Activated CD8-positive, alpha-beta T cell treated with anti-CD3 and anti-CD28 coated beads, Interleukin-2, amount 10 ng/mL, durations not matched to agents 7 days and 5 days (primary cell): ENCODE results near the gene DLL4. TPM values are rescaled to one million over a fixed set of nuclear protein-coding genes. Genes with fewer than 3 reads are reported as not detected.
A peak's percentile ranks its signal among the peaks of the same experiment; 100 is the strongest.

ENCODE experiments used
- ATAC-seq: fragments of 150-1000 bp; cut with Tn5 transposase; one replicate; pipeline ENCODE4 v1.10.0; 2021; ENCODE audit warnings: moderate library complexity
- CTCF ChIA-PET: fragments of 350-600 bp; sonication (Branson Sonifier 250); formaldehyde crosslinking; loops from one replicate; lab custom pipeline; 2021; ENCODE audit warnings: antibody characterized with exemption; lab: Charles Lee
- POLR2A ChIA-PET: fragments of 350-600 bp; sonication (Branson Sonifier 250); formaldehyde crosslinking; loops from one replicate; lab custom pipeline; 2021; ENCODE audit warnings: antibody characterized with exemption; lab: Charles Lee
- DNase-seq: peaks from one replicate; pipeline ENCODE4 v3.0.0-alpha.2; 2020
- H3K27ac Mint-ChIP-seq: one replicate; pipeline ENCODE4 v1.8.0; 2021; ENCODE audit warnings: mild to moderate bottlenecking, mixed read lengths
- H3K27me3 Mint-ChIP-seq: one replicate; pipeline ENCODE4 v1.8.0; 2021; ENCODE audit warnings: low read depth, mixed read lengths
- H3K36me3 Mint-ChIP-seq: one replicate; pipeline ENCODE4 v1.8.0; 2021; ENCODE audit warnings: low read depth, mixed read lengths
- H3K4me1 Mint-ChIP-seq: one replicate; pipeline ENCODE4 v1.8.0; 2021; ENCODE audit warnings: low read depth, mixed read lengths
- H3K4me3 Mint-ChIP-seq: one replicate; pipeline ENCODE4 v1.8.0; 2021; ENCODE audit warnings: mild to moderate bottlenecking, mixed read lengths
- H3K9me3 Mint-ChIP-seq: one replicate; pipeline ENCODE4 v1.8.0; 2022; ENCODE audit warnings: mixed read lengths; ENCODE audit not compliant: insufficient read depth
- total RNA-seq, 2 experiments: library from RNA; stranded (reverse); gene quantifications; one replicate each; pipeline ENCODE4 v1.2.3, GENCODE V29; 2021

The DLL4 gene
- total RNA-seq, 2 experiments from 2014 or later = not detected

DNA sequence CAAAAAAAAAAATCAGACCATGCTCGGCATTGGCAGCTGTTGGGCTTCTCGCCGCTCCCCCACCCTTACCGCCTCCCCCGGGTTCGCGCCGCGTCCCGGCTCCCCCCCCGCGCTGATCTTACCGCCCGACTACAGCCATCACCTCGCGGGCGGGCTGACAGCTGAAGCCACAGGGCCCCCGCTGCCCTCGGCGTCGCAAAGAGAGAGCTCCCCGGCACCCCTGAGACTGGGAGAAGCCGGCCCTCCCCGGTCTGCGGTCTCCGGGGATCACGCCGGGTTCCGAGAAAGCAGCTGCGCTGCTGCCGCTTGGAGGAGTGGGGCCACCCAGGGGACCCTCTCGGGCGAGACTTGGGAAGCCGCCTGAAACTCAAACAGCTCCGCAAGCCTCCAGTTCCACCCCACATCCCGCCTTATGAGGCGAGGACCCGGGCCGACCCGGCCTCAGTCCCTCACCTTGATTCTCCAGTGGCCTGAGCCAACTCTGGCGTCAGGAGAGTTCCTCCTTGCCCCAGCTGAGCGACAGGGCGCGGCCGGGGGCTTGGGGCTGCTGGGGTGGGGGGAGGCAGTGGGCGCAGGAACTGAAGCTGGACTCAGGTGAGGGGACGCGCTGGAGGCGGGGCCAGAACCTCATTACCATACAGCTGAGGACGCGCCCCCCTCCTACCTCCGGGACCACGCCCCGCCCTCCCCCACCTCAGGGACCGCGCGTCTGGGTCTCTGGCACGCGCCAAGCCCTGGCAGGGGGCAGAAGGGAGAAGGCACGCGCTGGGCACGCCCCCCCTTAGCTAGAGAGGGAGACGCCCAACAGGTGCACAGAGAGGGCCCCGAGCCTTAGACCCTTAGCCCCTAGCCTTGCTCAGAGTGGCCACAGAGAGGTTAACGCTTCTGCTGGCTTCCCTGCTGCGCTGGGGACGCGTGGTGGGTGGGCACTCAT lies 1.0 kb upstream of the DLL4 start:
- ATAC-seq (peak; percentile 11), DNase-seq (no peak)
- Mint-ChIP-seq H3K4me3 (peak overlapping the region; percentile 50), H3K27ac (no peak overlapping the region), H3K9me3 (no peaks in the 10 kb centered on the region), H3K27me3 (peaks cover 77% of the 10 kb centered on the region), H3K4me1 (peaks cover 57% of the 10 kb centered on the region), H3K36me3 (no peaks in the 10 kb centered on the region)
- ChIA-PET POLR2A (no interaction called here), CTCF (interaction anchor here (0.7 to 10.5 kb wide), 4 partner anchors 13 to 69 kb away, joined by 3 to 97 read pairs (median 40); no protein-coding TSS in a partner anchor)

DNA sequence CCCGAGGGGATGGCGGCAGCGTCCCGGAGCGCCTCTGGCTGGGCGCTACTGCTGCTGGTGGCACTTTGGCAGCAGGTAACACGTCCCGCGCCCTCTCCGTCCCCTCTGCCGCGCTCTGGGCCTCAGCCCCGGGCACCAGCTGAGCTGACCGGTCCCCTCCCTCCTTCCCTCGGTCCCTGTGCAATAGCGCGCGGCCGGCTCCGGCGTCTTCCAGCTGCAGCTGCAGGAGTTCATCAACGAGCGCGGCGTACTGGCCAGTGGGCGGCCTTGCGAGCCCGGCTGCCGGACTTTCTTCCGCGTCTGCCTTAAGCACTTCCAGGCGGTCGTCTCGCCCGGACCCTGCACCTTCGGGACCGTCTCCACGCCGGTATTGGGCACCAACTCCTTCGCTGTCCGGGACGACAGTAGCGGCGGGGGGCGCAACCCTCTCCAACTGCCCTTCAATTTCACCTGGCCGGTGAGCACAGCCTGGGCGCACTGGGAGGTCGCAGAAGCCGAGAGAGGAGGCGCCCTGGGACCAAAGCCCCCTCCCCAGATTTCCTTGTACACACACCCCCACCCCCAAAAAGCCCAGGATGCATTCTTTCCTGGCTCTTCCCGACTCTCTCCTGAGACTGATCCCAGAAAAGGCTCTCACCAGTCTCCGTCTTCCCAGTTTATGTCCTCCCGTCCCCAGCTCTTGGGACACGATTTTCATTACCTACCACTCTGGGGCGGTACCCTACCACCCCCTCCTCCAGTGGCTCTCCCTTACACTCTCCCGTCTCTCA lies 705 bp downstream of the DLL4 start:
- ChIA-PET CTCF (interaction anchor here (0.6 to 10.5 kb wide), 21 partner anchors 8 to 305 kb away, joined by 3 to 97 read pairs (median 6); partner anchors contain the start of gene CHAC1), POLR2A (no interaction called here)
- Mint-ChIP-seq H3K27ac (no peak overlapping the region), H3K36me3 (no peaks in the 10 kb centered on the region), H3K27me3 (peaks cover 70% of the 10 kb centered on the region), H3K4me3 (peak overlapping the region; percentile 22), H3K4me1 (peaks cover 57% of the 10 kb centered on the region), H3K9me3 (no peaks in the 10 kb centered on the region)
- ATAC-seq (peak; percentile 11), DNase-seq (no peak)

DNA sequence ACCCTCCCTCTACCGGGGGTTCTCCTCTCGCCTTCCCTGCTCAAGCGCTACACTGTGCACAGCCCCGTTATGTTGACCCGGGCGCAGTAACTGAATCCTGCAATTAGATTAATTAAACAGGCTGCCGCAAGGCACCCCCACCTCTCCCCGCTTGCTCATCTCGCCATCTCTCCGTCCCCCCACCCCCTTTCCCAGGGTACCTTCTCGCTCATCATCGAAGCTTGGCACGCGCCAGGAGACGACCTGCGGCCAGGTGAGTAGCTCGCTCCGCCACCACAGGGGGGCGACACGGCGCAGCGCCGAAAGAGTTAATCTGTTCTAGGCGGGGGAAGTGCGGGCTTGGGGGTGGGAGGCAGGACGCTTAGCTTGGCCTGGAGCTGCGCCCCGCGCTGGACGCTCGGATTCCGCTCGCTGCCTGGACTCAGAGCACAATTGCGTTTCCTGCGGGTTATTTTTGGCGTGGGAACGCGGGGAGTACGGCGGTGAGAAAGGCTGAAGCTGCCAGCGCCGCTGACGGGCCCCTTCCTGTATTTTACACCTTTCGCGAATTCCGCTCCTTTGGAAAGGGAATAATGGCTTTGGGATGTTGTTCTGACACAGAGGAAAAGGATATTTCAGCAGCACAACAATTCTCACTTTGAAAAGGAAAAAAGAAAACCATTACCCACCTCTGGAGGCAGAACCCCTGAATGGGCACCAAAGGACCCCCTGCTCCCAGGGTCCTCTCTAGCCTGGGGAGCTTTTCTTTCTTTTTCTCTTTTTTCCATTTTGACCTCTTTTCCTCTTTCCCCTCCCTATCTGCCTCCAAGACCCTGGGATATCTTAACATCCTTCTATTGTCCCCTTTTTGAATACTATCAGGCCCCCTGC lies 1.5 kb downstream of the DLL4 start:
- H3K27ac Mint-ChIP-seq = no peak overlapping the region
- POLR2A ChIA-PET = interaction anchor here (0.6 kb wide), 1 partner anchor 875 kb away, joined by 4 read pairs; no protein-coding TSS in a partner anchor

DNA sequence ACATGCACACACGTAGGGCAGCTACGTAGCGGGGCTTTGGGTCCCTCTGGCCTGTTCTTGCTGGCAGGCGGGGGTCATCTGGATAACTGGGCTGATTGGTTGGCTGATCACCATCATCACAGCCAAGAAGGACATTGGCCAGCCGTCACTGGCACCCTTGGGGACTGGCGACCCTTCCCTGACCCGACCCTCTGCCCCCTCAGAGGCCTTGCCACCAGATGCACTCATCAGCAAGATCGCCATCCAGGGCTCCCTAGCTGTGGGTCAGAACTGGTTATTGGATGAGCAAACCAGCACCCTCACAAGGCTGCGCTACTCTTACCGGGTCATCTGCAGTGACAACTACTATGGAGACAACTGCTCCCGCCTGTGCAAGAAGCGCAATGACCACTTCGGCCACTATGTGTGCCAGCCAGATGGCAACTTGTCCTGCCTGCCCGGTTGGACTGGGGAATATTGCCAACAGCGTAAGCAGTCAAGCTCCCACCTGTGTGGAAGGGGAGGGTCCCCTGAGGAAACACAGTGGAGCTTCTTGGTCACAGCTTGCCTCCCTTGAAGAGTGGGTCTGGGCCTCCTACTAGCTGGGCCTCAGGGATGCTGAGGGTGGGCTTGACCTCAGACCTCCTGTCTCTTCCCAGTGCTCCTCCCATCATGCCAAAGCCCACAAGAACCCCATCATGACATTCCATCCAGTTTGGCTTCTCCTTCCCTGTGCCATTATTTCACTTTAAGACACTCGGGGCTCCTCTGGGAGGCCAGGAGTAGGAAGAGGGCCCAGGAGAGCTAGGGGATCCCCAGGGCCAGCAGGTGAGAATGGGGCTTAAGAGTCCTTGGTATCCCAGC lies 2.4 kb downstream of the DLL4 start:
- no peak overlapping the region for H3K4me3 Mint-ChIP-seq
- H3K9me3 Mint-ChIP-seq = no peaks in the 10 kb centered on the region
- POLR2A ChIA-PET = no interaction called here
- H3K36me3 Mint-ChIP-seq = no peaks in the 10 kb centered on the region
- CTCF ChIA-PET = interaction anchor here (0.7 to 10.5 kb wide), 16 partner anchors 10 to 613 kb away, joined by 3 to 97 read pairs (median 8); partner anchors contain the start of genes CHAC1 and RPAP1
- ATAC-seq (no peak), DNase-seq (no peak)
- H3K27me3 Mint-ChIP-seq = peaks cover 57% of the 10 kb centered on the region
- peaks cover 48% of the 10 kb centered on the region for H3K4me1 Mint-ChIP-seq
- no peak overlapping the region for H3K27ac Mint-ChIP-seq

More for the DNA sequence above, 1.5 kb downstream of the DLL4 start:
- DNase-seq = peak; percentile 60
- CTCF ChIA-PET = interaction anchor here (0.6 to 10.5 kb wide), 26 partner anchors 9 to 614 kb away, joined by 3 to 97 read pairs (median 5); partner anchors contain the start of genes CHAC1 and RPAP1
- H3K4me3 Mint-ChIP-seq = peak overlapping the region; percentile 22
- H3K4me1 Mint-ChIP-seq = peaks cover 52% of the 10 kb centered on the region
- H3K27me3 Mint-ChIP-seq = peaks cover 64% of the 10 kb centered on the region
- no peaks in the 10 kb centered on the region for H3K36me3 Mint-ChIP-seq
- H3K9me3 Mint-ChIP-seq = no peaks in the 10 kb centered on the region
- ATAC-seq = peak; percentile 11

DNA sequence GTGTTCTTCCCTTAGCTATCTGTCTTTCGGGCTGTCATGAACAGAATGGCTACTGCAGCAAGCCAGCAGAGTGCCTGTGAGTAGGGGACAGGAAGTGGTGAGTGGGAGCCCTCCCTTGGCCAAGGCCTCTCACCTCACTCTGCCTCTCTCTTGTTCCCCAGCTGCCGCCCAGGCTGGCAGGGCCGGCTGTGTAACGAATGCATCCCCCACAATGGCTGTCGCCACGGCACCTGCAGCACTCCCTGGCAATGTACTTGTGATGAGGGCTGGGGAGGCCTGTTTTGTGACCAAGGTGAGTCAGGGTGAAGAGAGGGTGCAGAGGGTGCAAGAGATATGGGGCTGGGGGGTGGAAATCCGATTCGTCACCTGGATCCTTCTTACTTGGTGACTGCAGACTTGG lies 3.0 kb downstream of the DLL4 start:
- Mint-ChIP-seq H3K4me1 (peaks cover 42% of the 10 kb centered on the region), H3K36me3 (no peaks in the 10 kb centered on the region), H3K27ac (no peak overlapping the region), H3K4me3 (no peak overlapping the region), H3K9me3 (no peaks in the 10 kb centered on the region), H3K27me3 (peaks cover 51% of the 10 kb centered on the region)
- ChIA-PET POLR2A (no interaction called here), CTCF (interaction anchor here (1.6 to 10.5 kb wide), 5 partner anchors 9 to 91 kb away, joined by 5 to 97 read pairs (median 13); no protein-coding TSS in a partner anchor)
- ATAC-seq (no peak), DNase-seq (no peak)

DNA sequence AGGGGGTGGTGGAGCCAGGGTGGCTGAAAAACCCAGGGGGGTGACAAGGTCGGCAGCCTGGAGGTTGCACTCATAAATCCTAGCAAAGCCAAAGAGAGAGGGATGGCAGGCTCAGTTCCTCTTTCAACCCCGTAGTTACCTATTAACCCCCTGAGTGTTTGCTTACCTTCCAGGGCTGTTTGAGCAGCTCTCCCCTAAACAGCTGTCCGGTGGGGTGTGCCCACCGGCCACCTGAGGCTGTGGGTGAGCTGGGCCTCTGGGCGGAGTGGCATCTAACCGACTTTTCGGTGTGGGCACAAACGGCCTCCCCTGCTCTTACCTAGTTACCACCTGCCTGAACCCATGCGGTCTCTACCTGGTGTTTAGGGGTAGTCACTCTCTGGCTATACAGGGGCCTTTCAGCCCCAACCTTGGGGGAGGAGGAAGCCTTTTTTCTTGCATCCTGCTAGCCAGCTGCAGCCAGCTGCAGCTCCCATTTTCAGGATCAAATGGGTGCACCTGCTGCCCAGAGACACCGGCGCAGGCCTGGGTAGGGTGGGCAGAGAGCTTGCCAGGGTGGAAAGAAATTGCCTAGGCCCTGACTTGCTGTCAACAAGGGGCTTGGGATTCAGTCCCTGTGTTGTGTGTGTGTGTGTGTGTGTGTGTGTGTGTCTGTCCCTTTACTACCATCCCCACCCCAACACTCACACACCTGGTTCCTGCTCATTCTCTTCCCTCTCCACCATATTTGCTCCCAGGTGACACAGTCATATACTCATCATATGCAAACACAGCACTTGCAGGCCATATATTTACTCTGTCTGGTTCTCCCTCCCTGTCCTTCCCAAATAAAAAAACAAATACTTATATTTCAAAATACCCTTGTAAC lies 3.7 kb downstream of the DLL4 start:
- DNase-seq = no peak
- ATAC-seq = no peak
- no peak overlapping the region for H3K27ac Mint-ChIP-seq
- no peaks in the 10 kb centered on the region for H3K36me3 Mint-ChIP-seq
- ChIA-PET POLR2A (no interaction called here), CTCF (interaction anchor here (0.7 to 10.5 kb wide), 4 partner anchors 8 to 284 kb away, joined by 3 to 97 read pairs (median 44); no protein-coding TSS in a partner anchor)
- no peak overlapping the region for H3K4me3 Mint-ChIP-seq
- H3K9me3 Mint-ChIP-seq = no peaks in the 10 kb centered on the region
- H3K4me1 Mint-ChIP-seq = peaks cover 38% of the 10 kb centered on the region
- H3K27me3 Mint-ChIP-seq = peaks cover 44% of the 10 kb centered on the region

DNA sequence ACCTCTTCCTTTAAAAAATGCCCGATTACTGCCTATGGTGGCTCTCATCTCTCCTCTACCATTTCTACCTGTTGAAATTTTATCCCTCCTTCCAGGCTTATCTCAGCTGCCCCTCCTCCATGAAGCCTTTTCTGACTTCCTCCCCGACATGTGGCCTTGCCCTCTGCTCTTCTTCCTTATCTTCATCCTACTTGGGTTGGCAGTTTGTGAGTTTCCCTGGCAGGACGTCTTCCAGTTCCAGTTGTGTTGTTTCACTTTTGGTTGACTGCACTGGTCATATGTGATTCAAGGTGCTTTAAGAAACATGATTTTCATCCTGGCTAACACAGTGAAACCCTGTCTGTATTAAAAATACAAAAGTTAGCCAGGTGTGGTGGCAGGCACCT lies 4.4 kb downstream of the DLL4 start:
- H3K4me3 Mint-ChIP-seq = no peak overlapping the region
- H3K27ac Mint-ChIP-seq = no peak overlapping the region
- ChIA-PET POLR2A (no interaction called here), CTCF (interaction anchor here (0.7 to 6.8 kb wide), 2 partner anchors 28 to 285 kb away, joined by 3 to 75 read pairs; no protein-coding TSS in a partner anchor)
- no peaks in the 10 kb centered on the region for H3K9me3 Mint-ChIP-seq
- peaks cover 41% of the 10 kb centered on the region for H3K27me3 Mint-ChIP-seq
- peaks cover 36% of the 10 kb centered on the region for H3K4me1 Mint-ChIP-seq
- no peak for DNase-seq
- ATAC-seq = no peak
- no peaks in the 10 kb centered on the region for H3K36me3 Mint-ChIP-seq

DNA sequence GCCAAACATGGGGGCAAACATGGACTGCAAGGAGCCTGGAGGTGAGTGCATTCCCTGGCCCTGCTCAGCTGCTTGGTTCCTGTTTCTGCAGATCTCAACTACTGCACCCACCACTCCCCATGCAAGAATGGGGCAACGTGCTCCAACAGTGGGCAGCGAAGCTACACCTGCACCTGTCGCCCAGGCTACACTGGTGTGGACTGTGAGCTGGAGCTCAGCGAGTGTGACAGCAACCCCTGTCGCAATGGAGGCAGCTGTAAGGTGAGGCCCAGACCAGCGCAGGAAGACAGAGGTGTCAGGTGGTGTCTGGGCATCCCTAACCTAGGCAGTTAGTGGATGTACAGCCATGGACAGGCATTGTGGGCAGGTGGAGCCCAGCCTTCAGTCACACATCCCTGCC lies 5.3 kb downstream of the DLL4 start:
- ATAC-seq = no peak
- H3K9me3 Mint-ChIP-seq = no peaks in the 10 kb centered on the region
- no peak overlapping the region for H3K4me3 Mint-ChIP-seq
- POLR2A ChIA-PET = no interaction called here
- CTCF ChIA-PET = interaction anchor here (0.8 kb wide), 1 partner anchor 30 kb away, joined by 3 read pairs; no protein-coding TSS in a partner anchor
- H3K27ac Mint-ChIP-seq = no peak overlapping the region
- H3K36me3 Mint-ChIP-seq = no peaks in the 10 kb centered on the region
- no peak for DNase-seq
- H3K4me1 Mint-ChIP-seq = peaks cover 28% of the 10 kb centered on the region
- peaks cover 32% of the 10 kb centered on the region for H3K27me3 Mint-ChIP-seq

DNA sequence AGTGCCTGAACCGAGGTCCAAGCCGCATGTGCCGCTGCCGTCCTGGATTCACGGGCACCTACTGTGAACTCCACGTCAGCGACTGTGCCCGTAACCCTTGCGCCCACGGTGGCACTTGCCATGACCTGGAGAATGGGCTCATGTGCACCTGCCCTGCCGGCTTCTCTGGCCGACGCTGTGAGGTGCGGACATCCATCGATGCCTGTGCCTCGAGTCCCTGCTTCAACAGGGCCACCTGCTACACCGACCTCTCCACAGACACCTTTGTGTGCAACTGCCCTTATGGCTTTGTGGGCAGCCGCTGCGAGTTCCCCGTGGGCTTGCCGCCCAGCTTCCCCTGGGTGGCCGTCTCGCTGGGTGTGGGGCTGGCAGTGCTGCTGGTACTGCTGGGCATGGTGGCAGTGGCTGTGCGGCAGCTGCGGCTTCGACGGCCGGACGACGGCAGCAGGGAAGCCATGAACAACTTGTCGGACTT lies 7.1 kb downstream of the DLL4 start:
- no peak overlapping the region for H3K27ac Mint-ChIP-seq
- ATAC-seq (no peak), DNase-seq (no peak)
- H3K27me3 Mint-ChIP-seq = peaks cover 17% of the 10 kb centered on the region
- no peaks in the 10 kb centered on the region for H3K36me3 Mint-ChIP-seq
- no peaks in the 10 kb centered on the region for H3K9me3 Mint-ChIP-seq
- POLR2A ChIA-PET = no interaction called here
- H3K4me1 Mint-ChIP-seq = peaks cover 29% of the 10 kb centered on the region
- no peak overlapping the region for H3K4me3 Mint-ChIP-seq
- CTCF ChIA-PET = no interaction called here
